GM12801 (cell line): Measurements from ENCODE around the gene FABP3.

Source experiments
- TF ChIP-seq, protein P1 (sequence below): IDR thresholded peaks from one replicate; pipeline ENCODE4 v1.5.1; 2011; ENCODE audit warnings: control low read depth; ENCODE audit not compliant: insufficient read length; ENCODE audit errors: extremely low read depth

The FABP3 gene

DNA sequence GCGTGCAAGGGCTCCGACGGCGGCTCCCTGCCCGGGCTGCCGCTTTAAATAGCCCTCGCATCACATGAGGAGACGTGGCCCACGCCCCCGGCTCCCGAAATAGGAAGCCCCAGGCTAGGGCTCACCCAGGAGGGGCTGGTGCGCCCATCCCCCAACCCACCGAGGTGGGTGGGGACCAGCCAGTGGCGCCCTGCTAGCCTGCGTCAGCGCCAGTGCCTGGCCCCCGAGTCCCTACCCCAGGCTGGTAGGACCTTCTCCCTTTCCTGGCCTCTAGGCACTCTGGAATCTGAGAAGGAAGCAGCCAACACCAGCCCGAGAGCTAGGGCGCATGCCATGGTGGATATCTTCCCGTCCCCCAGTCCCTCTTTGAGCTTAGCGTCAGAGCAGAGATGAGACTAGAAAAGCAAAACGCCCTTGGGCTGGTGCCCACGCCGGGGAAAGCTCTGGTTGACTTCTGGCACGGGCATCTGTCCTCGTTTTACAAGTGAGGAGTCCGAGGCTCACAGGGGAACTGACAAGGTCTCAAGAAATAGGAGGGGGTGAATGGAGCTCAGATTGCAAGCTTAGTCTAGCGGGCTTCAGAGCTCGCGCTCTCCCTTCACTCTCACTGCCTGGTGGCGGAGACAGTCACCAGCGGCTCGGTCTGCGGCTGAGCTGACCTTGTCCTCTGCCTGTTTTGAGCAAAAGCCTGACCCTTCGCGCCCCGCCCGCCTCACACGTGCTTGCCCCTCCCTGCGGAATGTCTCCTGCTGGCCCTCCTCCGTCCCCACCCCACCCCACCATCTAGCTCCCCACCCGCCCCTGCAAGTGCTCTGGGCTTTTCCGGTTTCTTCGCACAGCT is at the start of gene FABP3:
FABP3 (minus strand) TSS at position 21 of the 841 bp plus-strand sequence. CDS start 62 bp downstream, outside the sequence.
- TF ChIP-seq, protein P1, sequence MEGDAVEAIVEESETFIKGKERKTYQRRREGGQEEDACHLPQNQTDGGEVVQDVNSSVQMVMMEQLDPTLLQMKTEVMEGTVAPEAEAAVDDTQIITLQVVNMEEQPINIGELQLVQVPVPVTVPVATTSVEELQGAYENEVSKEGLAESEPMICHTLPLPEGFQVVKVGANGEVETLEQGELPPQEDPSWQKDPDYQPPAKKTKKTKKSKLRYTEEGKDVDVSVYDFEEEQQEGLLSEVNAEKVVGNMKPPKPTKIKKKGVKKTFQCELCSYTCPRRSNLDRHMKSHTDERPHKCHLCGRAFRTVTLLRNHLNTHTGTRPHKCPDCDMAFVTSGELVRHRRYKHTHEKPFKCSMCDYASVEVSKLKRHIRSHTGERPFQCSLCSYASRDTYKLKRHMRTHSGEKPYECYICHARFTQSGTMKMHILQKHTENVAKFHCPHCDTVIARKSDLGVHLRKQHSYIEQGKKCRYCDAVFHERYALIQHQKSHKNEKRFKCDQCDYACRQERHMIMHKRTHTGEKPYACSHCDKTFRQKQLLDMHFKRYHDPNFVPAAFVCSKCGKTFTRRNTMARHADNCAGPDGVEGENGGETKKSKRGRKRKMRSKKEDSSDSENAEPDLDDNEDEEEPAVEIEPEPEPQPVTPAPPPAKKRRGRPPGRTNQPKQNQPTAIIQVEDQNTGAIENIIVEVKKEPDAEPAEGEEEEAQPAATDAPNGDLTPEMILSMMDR: no peak

DNA sequence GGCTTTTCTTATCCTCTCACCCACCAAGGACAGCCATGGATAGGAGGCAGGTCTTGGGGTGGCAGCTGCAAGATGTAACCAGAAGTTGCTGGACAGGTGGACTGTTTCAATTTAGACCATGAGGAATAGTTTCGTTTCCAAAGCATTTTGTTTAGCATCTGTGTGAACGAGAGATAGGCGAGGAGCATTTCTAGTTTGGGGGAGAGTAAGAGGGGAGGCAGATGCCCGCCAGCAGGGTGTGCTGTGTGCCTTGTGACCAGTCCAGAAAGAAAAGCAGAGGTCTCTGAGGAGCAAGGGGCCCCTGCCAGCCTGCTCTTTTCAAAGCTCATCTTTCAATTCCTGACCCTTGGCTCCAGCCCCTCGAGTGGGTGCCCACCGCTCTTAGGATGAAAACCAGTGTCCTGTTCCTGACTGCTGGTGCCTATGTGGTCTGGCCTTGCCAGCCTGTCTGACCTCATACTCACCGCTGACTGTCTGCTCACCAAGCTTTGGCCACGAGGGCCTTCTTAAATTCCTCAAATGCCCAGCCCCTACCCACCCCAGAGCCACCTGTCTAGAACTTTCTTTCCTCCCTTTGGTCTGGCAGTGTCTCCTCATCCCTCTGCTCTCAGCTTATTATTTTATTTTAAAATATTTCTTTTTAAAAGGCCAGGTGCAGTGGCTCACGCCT is 48.6 kb upstream of the FABP3 start:
- TF ChIP-seq, protein P1: no peak

DNA sequence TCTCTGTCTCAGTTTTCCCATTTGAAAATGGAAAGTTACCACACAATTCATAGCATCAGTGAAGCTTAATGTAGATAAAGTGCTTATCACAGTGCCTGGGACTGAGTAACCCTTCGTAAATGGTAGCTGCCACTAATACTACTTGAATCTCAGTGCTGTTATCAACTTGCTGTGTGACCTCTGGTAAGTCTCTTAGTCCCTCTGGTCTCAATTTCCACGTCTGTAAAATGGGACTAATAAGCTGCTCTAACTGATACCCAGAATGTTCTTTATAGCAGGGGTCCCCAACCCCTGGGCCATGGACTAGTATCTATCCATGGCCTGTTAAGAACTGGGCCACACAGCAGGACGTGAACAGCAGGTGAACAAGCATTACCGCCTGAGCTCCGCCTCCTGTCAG is 47.8 kb upstream of the FABP3 start:
- TF ChIP-seq, protein P1: no peak

DNA sequence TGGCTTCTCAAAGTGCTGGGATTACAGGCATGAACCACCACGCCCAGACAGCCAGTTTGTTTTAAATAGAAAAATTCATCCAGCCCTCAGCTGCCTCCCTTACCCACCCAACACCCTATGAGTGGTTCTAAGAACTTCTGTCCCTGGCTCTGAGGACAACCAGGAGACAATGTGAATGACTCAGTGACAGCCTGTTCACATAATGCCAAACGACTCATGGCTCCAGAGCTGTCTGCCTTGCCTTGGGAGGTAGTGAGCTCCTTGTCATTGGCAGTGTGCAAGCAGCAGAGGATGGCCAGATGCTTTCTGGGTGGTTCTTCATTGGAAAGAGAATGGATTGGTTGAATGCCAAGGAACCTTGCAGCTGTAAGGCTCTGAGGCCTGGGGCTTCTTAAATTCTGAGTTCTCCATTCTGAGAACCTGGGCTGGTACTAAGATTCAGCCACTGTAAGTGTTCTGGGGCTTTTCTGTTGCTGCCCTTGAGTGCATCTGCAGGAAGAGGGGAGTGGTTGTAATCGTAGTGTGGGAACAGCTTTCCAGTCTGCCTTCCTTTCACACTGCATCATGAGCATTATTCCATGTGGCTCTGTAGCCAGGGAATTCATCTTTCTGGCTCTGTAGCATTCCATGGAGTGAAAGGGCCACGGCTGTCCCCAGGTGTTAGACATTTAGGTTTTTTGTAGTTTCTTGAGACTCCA is 45.9 kb upstream of the FABP3 start:
- TF ChIP-seq, protein P1: no peak

DNA sequence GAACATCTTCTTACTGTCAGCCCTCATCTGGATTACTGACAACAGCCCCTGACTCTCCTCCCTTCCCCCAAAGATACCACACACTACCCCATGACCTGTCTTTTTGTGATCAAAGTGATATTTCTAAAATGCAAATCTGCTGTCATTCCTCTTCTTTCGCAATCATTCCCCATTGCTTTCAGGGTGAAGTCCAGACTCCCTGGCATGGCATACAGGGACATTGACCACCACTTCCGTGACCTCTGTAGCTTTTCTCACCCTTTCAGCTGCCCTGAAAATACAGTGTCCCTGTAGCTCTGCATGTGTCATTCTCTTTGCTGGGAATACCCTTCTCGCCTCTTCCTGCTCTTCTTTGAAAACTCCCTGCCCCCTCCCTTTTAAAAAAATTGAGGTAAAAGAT is 44.3 kb upstream of the FABP3 start:
- TF ChIP-seq, protein P1: no peak

DNA sequence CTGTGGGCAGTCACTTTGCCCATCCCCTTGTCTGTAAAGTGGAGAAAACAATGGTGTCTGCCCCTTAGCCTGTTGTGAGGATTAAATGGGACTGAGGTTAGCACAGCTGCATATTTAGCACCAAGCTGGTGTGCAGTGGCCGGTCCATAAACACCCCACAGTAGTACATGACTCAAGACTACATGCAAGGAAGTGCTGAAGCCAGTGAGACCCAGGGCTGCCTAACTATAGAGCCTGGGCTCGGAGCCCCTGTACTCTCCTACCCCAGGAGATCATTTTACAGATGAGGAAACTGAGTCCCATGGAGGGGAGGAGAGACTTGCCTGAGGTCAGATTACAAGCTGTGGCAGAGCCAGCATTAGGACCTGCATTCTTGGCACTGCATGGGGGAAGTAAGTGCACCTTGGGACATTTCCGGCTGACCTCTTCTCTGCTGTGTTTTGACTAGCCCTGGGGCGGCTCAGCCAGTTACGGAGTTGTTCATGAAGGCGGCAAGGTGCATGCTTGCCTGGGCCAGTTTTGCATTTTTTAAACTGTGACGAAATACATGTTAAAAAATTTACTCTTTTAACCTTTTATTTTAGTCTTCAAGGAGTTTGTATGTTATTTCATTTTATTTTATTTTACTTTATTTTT is 43.3 kb upstream of the FABP3 start:
- TF ChIP-seq, protein P1: no peak

DNA sequence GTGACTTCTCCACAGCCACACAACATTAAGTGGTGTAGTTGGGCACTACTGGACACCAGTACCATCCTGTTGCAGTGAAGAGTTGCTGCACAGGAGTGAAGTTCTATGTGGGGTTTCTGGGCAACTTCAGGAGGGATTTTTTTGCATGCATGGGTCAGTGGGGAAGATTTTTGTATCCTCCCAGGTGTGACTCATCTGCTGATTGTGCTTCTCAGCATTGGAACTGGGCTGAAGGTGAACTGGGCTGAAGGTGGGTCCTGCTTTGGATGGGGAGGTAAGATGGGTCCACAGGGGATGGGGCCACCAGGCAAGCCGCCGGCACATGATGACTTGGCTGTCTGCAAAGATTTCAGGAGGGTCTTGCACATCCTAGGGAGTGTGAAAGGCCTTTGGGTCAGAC is 42.8 kb upstream of the FABP3 start:
- TF ChIP-seq, protein P1: no peak
